ENCODE measurements around the gene NR0B2.

NR0B2 gene

GRCh38 chr1:26936823-26937222 is 23.0 kb upstream of the NR0B2 start:
- DNase-seq (ENCODE audit: low spot score): no peak

DNA sequence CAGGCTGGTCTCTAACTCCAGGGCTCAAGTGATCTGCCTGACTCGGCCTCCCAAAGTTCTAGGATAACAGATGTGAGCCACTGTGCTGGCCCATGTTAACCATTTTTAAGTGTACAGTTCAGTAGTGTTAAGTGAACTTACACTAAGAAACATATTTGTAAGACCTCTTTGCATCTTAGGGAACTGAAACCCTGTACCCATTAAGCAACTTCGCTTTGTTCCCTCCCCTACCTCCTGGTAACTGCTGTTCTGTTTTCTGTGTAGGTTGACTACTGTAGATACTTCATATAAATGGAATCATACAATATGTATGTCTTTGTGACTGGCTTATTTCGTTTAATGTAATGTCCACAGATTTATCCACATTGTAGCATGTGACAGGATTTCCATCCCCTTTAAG is 18.8 kb upstream of the NR0B2 start:
- DNase-seq (ENCODE audit: low spot score): no peak

GRCh38 chr1:26923711-26924110 is 9.9 kb upstream of the NR0B2 start:
- DNase-seq (ENCODE audit: low spot score): no peak

- no peak for DNase-seq (ENCODE audit: low spot score)
Measured at GRCh38 chr1:26922901-26923300, 9.1 kb upstream of the NR0B2 start.

DNA sequence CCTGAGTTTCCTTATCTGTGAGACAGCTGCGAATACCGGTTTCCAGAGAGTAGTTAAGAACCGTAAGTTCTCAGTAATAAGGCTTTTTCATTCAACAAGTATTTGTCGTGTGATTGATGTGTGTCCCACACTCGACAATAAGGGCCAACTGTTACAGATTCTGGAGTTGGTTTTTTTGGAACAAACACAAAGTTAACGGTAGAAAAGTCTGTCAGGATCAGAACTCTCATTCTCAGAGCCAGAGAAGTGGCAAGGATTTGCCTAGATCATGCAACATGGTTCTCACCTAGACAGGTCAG is 8.6 kb upstream of the NR0B2 start:
- DNase-seq (ENCODE audit: low spot score): no peak

DNA sequence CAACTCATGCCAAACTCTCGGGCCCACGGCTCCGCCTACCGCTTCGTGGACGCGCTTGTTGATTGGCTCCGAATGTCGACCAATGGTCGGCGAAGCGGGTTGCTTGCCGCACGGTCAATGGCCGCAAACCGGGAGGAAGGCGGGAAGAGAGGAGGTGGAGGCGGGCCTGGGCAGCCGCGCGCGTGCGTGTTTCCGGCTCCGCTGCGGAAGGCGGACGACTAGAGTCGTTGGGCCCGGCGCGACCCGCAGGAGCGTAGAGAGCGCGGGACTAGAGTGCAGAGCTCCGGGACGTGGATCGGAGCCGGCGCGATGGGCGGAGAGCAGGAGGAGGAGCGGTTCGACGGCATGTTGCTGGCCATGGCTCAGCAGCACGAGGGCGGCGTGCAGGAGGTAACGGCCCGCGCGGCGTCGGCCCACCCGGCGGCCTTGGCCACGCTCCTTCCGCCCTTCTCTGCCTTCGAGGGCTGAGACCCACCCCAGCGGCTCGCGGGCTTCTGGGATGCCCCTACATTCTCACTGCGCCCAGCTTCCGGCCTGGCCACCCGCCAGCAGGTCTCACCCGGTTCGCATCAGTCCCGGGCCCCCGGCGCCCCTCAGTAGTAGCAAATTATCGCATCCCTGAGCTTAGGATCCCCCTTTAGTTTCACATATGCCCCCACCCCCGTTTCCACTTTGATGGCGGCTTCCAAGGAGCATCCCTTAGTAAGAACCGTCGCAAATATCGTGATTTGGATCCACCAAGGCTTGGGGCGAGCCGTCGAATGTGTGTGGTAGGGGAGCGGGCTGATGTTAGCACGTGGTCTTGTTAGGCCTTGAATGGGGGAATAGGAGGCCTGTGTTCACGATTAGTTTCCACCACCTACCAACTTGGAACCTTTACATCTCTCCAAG is 8.0 kb upstream of the NR0B2 start, which contains the start of gene NUDC:
NUDC (plus strand) TSS at position 204 of the 891 bp plus-strand sequence; CDS start at position 310, 106 bp downstream.
- peak; percentile 99 for DNase-seq (ENCODE audit: low spot score)

GRCh38 chr1:26921126-26921539 is 7.4 kb upstream of the NR0B2 start:
- DNase-seq (ENCODE audit: low spot score): no peak

- no peak for DNase-seq (ENCODE audit: low spot score)
Measured at GRCh38 chr1:26915204-26915842, 1.5 kb upstream of the NR0B2 start.

- no peak for DNase-seq (ENCODE audit: low spot score)
Measured at GRCh38 chr1:26913389-26913753, 404 bp downstream of the NR0B2 start.

DNA sequence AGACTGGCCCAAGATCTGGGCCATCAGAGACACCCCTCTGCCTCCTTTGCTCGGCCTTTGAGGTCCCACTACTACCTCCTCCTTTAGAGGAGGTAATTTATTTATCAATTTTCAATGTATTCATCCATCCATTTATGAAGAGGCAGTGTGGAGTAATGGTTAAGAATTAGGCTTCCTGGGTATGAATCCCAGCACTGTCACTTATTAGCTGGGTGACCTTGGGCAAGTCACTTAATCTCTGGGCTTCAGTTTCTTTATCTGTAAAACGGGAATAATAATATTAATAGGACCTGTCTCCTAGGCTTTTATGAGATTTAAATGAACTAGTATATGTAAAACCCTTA is 1.7 kb downstream of the NR0B2 start:
- no peak for DNase-seq (ENCODE audit: low spot score)

DNA sequence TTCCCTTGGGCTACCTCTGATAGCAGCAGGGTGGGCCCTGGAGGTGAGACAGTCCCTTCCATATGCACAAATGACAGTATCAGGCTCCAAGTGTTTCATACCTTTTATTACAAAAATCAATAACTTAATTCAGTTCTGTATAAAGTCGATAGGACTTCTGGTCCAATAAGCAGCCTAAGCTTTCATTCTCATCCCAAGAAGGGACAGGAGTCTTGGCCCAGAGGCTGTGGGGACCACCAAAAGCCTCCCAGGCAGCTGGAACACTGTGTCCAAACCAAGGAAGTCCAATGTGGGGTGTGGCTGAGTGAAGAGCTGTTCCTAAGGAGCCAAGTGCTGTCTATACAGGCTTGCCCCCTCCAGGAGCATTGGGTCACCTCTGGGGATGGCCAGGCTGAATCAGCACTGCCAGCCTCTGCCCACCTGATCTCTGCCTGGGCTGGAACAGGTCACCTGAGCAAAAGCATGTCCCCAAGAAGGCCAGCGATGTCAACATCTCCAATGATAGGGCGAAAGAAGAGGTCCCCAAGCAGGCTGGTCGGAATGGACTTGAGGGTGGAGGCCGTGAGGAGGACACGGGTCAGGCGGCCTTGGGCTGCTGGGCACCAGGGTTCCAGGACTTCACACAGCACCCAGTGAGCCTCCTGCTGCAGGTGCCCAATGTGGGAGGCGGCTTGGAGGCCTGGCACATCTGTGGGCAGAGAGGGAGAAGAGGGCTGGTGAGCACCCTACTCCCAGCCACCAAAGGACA is 2.2 kb downstream of the NR0B2 start:
- no peak for DNase-seq (ENCODE audit: low spot score)

DNA sequence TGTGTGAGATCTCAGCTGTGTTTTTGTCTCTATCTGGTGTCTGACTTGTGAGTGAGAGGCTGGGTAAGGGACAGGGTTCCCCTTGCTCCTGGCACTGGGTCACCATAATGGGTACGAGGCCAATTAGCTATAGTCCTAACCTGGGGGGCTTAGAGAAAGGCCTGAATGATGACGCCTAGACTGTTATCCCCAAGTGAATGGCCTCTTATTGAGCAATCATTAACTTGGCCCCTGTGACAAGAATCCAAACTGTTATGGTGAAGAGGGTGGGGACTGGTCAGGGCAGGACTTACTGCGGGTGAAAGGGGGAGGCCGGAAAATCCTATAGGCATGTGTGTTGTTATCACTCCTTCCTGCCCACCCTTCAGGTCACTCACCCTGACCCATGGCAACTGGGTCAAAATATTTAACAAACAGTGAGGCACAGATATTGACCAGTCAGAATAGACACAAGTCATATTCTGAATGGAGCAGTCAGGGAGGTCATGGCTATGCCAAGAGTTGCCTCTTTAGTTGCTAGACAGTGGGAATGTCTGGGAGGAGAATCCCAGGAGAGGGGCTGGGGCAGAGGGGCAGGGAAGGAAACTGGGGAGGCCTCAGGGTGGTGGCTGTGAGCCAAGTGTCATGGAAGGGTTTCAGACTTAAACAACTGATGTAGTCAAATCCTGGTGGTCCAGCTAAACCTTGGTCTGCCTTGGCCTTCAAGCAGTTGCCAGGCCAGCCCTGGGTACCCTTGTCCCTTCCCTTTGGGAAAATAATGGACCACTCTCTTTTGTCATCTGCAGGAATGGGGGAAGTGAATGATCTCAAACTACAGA is 3.2 kb downstream of the NR0B2 start:
- DNase-seq (ENCODE audit: low spot score): no peak

GRCh38 chr1:26909951-26910342 is 3.8 kb downstream of the NR0B2 start:
- no peak for DNase-seq (ENCODE audit: low spot score)

DNA sequence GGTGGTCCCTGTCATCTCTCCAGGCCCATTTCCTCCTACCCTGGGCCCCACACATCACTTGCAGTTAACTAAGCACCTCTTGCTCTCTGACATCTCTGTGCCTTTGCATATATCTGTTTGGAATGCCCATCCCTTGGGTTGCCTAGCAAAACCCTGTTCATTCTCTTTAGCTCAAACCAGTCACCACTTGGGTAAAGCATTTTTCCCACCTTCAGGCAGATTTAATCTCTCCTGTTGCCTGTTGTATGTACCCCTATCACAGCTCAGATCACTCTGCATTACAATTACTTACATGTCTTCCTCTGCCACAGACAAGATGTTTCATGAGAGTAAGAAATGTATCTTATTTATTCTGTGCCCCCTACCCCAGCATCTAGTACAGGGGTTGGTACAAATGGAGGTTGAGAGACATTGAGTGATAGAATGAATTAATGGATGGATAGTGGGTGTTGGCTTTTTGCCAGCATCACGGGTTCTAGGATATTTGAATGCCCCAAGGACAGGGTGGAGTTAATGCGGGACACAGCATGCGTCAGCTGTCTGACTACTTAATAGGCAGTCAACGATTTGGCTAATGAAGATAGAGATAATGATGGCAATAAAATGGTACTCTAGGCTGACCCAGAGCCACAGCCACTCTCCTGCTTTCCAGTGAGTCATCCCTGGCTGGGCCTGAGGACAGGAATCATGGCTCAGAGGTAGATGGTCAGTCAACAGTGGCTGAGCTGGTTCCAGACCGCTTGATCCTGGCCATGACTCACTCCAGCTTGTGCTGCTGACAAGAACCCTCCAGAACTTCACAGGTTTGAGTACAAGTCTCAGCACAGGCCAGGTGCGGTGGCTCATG is 6.5 kb downstream of the NR0B2 start:
- peak; percentile 92 for DNase-seq (ENCODE audit: low spot score)

- no peak for DNase-seq (ENCODE audit: low spot score)
Measured at GRCh38 chr1:26900815-26901511, 12.8 kb downstream of the NR0B2 start.

DNA sequence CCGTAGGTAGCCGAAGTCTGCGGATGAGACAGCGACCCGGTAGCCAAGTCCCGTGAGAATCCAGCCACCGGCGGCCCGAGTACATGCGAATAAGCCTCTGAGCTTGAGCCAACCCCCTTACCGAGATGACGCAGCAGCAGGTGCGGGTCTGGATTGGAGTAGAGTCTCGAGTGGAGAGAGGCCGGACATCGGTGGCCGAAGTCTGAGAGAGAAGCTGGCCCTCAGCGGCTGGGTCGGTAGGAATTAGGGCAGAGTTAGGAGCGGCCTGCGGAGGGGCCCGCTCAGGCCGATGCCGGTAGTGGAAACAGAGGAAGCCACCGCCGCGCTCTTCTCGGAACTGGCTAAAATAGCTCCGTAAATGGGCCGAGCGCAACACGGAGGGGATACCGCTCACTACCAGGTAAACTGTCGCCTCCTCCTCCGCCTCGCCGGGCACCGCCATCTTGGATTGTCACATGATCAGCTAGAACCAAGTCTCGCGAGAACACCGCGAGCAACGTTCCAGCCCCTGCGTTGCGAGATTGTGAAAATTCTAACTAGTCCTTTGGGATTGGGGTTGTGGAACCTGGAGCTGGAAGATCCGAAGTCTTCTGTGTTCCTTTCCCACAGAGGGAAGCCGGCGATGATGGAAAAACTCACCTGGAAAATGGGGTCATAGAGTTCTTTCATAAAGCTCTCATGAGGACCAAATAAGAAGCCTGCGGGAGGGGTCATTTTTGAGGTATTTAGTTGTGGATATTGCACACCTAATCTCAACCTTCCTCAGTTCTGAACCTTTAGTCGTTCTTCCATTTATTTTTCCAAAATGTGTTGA is 13.6 kb downstream of the NR0B2 start, which contains the start of gene GPATCH3:
GPATCH3 (minus strand) TSS at position 467 of the 814 bp plus-strand sequence; CDS start at position 442, 25 bp downstream.
- DNase-seq (ENCODE audit: low spot score): peak; percentile 95

GRCh38 chr1:26897351-26897750 is 16.4 kb downstream of the NR0B2 start:
- DNase-seq (ENCODE audit: low spot score): no peak

DNA sequence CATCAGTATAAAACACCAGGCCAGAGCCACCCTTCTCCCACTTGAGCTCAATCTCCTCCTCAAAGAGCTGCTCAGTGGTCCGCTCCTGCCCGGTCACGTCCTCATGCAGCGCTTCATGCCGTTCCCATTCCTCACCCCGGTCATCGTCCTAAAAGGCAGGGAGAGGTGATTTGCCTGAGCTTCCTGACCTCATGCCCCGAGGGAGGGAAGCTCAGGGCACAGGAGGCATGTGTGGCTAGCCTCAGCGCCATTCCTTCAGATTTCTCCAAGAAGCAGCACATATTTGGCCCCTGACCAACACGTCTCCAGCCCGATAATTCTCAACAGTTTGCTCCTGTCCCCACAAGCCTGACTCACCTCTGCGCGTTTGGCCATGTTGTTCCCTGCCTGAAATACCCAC is 19.5 kb downstream of the NR0B2 start:
- no peak for DNase-seq (ENCODE audit: low spot score)

DNA sequence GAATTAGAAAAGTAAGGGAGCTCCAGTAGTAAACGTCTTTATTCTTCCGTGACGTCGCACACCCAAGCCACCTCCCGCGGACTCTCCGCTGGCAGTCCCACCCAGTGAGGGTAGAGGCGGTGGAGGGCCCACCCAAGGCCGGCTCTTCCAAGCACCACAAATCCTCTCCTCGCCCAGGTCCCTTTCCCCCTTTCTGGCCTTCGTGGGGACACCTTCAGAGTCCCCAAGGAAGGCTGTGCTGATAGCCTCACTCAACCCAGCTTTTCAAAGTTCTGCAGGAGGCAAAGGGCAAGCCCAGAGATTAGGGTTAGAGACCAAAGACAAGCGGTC is 23.3 kb downstream of the NR0B2 start:
- DNase-seq (ENCODE audit: low spot score): no peak
